Renal pelvis (tissue), 4 donors: Measurements from ENCODE around the gene AGFG1. TPM values are rescaled to one million over a fixed set of nuclear protein-coding genes. Genes with fewer than 3 reads are reported as not detected.
"Not testable (repeated sequence)": the region's sequence is repeated elsewhere in the genome, so short reads cannot be mapped to it uniquely, and the experiment has no call there.

Experiments used
- DNase-seq: peaks from one replicate; pipeline ENCODE4 v3.0.0-alpha.2; 2013
- polyA plus RNA-seq, 3 donors: library from polyadenylated mRNA; unstranded; fragments of 120-200 nt; gene quantifications; one replicate each; pipeline ENCODE4 v1.2.1, GENCODE V29; 2013; ENCODE audit not compliant: insufficient read length in 3 of 3

AGFG1 gene
- polyA plus RNA-seq, 3 donors = 68.5 to 78.6 (median 71.1) TPM

GRCh38 chr2:227491386-227491785 lies 19.4 kb downstream of the AGFG1 start:
- no peak for DNase-seq

GRCh38 chr2:227493524-227493923 lies 21.6 kb downstream of the AGFG1 start:
- DNase-seq = no peak

DNA sequence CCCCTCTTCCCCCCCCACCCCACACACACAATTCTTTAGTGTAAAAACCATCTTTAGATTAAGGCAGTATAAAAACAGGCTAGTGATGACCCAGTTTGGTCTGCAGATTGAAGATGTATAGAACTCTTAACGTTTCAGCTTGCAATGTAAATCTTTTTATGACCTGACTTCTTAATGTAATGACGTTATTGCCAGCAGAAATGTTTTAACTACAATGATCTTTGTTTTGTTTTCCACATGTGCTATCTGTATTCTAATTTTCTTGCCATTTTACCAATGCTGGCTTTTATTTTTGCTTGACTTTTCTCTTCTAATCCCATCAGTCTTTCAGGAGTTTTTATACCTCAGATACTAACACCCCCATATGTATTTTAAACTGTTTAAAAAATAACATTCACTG lies 25.2 kb downstream of the AGFG1 start:
- no peak for DNase-seq

DNA sequence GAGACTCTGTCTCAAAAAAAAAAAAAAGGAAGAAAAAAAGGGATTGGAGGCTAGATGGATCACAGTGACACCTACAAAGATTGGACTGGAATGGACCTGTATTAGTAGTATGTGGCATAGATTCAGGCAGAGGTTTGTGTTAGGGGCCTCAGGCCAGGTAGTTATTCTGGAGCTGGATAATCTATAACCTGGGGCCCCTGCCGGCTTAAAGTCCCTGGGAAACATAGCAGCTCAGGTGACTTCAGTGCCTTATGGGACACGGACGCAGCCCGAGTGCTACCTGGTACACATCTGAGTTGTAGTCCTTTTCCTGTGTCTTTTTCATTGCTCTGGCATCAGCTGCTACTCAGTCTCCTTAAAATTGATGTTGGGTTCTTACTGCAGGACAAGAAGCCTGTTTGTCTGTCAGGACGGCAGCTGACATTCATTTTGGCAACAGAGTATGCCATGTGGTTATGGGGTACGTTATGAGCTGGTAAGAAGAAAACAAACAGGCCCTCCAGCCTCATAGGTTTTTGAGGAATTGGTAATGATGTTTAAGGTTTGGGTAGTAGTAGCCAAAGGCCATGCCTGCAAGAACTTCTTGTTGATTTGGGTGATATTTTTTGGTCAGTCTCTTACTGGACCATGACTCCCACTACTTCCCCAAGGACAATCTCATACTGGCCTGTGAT lies 27.8 kb downstream of the AGFG1 start:
- DNase-seq = no peak

GRCh38 chr2:227500301-227500630 lies 28.3 kb downstream of the AGFG1 start:
- no peak for DNase-seq

- DNase-seq = no peak
Measured at GRCh38 chr2:227503433-227504406, 31.8 kb downstream of the AGFG1 start.

DNA sequence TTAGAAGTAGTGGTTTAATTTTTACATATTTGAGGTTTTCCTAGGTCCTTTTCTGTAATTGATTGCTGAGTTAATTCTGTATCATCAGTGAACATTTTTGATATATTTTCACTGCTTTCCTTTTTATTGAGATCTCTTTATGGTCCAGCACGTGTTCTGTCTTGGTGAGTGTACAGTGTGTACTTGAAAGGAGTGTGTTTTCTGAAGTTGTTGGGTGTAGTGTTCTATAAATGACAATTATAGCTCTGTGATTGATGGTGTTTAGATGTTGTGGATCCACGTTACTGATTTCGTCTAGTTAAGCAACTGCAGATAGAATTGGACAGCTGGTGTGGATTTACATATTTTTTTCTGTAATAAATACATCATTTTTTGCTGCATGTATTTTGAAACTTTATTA lies 32.7 kb downstream of the AGFG1 start:
- DNase-seq = no peak

DNA sequence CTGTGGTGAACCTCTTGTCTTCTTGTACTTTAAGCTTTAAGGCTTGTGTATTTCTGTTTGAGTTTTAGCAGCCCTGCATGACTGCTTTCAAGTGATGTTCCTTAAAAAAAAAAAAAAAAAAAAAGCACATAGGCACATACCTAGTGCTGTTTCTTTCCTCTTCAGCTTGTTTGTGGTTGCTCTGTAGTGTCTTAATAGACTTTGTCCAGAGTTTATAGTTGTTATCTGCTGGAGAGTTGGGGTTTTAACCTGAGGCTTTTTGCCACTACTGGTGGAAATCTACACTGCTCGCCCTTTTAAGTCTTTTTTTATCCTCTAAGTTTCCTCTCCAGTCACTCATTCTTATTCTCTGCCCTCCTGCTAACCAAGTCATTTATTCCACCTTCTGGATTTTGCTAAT lies 34.5 kb downstream of the AGFG1 start:
- DNase-seq = no peak

DNA sequence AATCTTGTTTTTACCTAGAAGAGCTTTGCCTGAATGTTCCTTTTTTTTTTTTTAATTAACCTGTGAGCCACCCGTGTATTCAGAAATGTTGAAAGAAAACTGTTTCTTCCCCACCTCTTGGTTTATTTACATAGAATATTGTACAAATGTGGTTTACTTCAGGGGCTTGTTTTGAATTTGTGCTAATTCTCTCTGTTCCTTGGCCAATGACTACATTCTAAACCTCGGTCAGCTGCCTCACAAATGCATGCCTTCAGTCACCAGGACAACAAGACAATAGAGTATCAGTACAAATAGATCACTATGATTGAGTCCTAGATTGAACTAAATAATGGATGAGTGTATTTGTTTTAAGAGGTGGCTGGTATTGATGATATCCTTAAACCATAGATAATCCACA lies 36.0 kb downstream of the AGFG1 start:
- no peak for DNase-seq

DNA sequence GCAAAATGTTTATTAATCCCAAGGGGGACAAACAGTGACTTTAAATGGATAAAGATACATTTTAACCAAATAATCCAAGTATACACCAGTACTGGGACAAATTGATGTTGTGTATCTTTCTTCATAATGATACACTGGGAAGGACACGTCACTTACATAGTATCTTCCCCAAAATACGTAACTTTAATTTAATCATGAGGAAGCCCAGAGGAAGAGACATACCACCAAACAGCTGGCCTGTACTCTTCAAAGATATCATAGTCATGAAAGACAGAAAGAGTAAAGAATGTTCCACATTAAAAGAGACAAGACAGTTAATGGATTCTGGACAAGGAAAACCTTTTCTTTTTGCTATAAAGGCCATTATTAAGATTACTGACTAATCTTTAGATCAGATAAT lies 37.1 kb downstream of the AGFG1 start:
- DNase-seq = no peak

- no peak for DNase-seq
Measured at GRCh38 chr2:227509824-227510619, 38.1 kb downstream of the AGFG1 start.

DNA sequence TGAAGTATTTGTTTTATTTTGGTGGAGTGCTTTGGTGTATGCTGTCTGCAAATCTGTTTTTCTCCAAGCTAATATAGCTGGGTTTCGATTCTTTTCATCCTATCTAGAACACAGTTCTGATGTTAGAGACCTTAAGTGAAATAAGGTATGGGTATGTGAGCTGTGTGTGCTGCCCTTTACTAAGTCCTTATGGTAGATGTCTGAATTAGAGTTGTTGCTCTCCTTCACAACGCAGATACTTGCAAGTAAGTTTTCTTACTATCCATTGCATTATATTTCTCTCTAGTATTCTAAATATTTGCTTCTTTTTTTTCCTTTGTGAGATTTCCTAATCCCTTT lies 38.6 kb downstream of the AGFG1 start:
- no peak for DNase-seq

DNA sequence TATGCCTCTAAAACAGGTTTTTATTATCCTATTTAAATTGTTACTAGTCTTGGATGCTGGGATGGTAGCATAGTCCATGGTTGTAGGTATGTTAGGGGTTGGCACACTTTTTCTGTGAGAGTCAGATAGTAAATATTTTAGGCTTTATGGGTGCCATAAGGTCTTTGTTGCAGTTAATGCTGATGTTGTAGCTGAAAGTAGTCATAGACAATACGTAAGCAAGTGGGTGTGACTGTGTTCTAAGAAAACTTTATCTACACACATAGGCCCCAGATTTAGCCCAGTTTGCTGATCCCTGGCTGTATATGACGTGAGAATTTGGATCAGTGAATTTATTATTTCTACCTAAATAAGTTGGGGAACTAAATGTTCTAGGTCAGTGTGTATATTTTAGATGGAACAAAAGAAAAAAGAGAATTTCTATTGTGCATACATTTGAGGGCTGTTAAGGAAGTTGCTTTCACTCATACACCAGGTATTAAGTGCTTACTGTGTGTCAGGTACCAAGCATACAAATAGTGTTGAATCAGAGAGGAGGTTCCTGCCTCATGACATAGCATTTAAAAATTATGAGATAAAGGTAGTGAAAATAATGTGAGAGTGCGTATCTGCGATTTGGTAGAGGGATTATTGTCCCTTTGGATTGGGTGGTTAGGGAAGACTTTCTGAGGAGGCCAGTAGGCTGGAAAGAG lies 39.4 kb downstream of the AGFG1 start:
- no peak for DNase-seq

GRCh38 chr2:227511955-227512354 lies 40.0 kb downstream of the AGFG1 start:
- DNase-seq = no peak

GRCh38 chr2:227513113-227513512 lies 41.2 kb downstream of the AGFG1 start:
- no peak for DNase-seq

- DNase-seq = no peak
Measured at GRCh38 chr2:227515742-227516141, 43.8 kb downstream of the AGFG1 start.

DNA sequence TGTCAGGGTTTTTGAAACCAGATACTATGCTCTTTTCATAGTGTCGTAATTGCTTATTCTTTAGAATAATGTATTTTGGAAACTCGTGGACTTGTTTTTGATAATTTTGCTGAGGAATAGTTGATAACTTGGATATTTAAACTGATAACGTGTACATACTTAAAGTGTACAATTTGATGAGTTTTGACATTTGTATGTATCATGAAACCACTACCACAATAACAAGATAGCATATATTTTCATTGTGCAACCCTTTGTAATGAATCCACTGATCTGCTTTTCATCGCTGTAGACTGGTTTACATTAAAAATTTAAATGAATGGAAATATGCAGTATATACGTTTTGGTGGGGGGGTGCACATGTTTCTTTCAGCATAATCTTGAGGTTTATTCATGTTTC lies 45.8 kb downstream of the AGFG1 start:
- DNase-seq = no peak

GRCh38 chr2:227518278-227518865 lies 46.4 kb downstream of the AGFG1 start:
- DNase-seq = not testable (repeated sequence)

- DNase-seq = not testable (repeated sequence)
Measured at GRCh38 chr2:227521178-227521577, 49.2 kb downstream of the AGFG1 start.

DNA sequence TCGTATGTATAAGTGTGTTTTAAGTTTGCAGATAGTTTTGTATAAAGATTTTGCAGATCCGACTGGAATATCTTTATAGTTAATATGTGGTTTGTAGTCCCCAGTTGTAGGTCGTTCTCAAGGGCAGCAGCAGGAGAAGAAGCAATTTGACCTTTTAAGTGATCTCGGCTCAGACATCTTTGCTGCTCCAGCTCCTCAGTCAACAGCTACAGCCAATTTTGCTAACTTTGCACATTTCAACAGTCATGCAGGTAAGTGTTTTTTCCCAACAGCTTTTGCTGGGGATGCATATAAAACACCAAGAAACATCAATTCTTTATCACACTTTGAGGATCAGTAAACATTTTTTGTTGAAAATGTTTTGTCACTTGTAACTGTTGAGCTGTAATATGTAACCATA lies 52.7 kb downstream of the AGFG1 start:
- no peak for DNase-seq

DNA sequence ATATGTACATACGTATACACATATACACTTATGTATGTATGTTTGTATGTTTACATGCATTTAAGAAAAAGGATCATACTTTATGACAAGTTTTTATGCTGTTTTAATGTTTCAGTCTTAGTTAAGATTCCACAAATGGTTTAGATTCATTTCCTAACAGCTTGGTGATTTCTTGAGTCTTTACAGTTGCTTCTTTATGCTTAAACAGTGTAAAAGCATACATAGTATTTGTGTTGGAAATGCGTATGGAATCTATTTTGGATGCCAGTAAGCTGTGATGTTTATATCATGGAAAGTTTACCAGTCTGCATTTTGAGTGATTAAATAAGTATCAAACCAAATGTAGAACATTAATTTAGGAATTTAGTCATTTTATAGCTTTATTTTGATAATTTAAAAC lies 55.4 kb downstream of the AGFG1 start:
- DNase-seq = no peak

- no peak for DNase-seq
Measured at GRCh38 chr2:227528803-227529202, 56.8 kb downstream of the AGFG1 start.
